ENCODE data around the gene CACNA1H.

The CACNA1H gene

DNA sequence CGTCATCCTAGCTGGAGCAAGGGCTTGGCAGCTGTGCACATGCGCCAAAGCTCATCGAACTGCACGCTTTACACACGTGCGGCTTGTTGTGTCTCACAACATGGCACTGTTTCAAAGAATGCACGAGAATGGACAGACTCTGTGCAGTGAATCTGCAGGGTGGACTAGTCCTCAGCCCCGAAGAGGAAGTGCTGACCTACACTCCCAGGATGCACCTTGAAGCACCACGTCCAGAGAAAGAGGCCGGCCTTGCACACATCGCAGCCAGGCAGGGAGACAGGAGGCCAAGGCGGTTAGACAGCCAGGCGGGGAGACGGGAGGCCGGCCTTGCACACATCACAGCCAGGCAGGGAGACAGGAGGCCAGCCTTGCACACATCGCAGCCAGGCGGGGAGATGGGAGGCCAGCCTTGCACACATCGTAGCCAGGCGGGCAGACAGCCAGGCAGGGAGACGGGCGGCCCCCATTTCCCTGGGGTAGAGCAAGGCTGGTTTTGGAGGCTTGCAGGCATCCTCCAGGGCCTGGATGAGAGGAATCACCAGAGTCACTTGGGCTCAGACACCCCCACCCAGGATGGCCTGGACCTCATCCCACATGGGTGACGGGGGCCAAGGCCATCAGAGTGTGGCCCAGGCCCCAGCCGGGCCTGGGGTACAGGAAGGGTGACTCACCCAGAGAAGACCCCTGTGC, 9.0 kb upstream of the CACNA1H start:
- no peak for DNase-seq

DNA sequence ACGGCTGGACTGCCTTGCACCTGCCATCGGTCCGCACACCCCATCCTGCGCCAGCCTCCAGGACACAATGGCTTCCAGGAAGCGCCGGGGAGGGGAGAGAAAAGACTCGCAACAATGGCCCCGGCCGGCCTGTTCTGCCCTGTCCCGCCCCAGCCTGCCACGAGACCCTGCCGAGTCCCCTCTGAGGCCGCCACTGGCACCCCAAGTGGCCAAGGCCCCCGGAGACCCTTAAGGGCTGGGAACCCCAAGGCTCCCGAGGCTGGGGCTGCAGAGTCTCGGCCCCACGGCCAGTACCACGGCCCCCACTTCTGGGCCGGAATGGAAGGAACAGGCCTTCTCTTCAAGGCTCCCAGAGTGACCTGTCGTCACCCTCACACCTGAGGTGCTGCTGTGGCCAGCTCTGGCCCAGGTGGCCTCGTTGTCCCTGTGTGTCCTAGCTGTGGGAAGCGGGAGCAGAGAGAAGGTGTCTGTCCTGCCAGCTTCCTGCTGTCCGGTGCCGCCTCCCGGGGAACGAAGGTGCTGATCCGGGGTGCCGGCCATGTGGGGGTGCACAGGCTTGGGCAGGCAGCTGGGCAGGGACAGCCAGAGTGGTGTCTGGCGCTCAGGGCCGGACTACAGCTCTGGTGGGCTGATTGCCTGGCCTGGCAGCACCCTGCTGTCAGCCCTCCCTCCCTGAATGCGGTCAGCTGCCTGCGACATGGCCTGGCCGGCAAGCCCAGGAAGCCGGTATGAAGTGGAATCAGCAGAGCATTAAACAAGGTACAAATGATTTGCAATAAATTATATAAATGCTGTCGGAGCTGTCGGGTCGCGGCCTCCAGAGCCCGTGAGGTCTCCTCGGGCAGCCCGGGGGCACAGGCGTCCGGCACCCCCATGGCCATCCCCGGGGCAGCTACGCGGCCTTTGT, 8.2 kb upstream of the CACNA1H start:
- no peak for DNase-seq

DNA sequence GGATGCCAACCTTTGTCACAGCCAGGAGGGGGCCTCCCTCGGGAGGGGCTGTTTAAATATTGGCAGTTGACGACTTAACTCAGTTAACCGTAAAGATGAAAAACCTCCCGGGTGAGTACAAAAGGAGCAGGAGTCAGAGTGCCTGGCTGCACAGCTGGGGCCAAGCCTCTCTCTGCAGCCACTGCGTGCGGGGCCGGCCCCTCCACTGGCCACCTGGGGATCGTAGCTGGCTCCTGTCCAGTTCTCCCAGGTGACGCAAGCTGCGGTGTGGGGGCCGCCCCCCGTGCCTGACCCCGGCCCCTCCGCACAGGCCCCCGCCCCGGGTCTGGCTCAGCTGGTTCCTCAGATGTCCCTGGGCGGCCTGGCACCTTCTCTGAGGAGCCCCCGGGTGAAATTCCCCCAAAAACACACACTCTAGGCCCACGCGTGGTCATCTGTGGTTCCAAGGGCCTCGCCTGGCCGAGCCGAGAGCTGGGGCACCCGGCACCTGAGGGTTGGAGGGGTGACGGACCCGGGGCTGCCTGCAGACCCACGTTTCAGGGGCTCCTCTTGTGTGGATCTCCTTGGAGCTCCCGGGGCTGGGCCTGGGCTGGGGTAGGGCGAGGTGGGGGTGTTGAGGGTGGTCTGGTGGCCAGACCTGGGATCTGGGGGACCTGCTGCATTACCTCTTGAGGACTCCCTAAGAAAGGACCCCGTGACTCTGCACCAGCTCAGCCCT, 7.4 kb upstream of the CACNA1H start:
- no peak for DNase-seq

DNA sequence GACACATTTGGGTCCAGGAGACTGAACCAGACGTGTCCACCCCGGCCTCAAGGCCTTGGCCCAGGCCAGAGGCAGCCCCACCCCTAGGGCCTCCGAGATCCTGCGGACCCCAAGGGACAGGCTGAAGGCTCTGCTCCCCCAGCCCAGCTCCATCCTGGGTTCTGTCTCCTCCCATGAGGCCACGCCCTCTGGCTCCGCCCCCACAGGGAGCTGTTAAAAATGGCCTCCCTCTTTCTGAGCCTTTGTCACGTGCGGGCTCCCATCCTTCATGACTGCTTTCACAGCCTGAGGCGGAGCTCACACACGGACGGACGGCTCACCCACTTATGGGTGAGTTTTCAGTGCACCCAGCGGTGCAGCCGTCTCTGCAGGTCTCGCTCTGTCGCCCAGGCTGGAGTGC, 6.5 kb upstream of the CACNA1H start:
- no peak for DNase-seq

DNA sequence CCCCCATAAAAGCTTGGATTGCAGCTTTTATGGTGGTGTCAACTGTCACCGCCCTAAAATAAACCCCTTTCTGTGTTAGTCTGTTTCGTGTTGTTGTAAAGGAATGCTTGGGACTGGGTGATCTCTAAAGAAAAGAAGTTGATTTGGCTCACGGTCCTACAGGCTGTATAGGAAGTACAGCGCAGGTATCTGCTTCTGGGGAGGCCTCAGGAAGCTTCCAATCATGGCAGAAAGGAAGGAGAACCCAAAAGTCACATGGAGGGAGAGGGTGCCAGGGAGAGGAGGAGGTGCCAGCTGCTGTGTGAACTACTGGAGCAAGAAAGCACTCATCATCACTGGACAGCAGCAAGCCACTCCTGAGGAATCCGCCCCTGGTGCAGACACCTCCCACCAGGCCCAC, 5.9 kb upstream of the CACNA1H start:
- no peak for DNase-seq

DNA sequence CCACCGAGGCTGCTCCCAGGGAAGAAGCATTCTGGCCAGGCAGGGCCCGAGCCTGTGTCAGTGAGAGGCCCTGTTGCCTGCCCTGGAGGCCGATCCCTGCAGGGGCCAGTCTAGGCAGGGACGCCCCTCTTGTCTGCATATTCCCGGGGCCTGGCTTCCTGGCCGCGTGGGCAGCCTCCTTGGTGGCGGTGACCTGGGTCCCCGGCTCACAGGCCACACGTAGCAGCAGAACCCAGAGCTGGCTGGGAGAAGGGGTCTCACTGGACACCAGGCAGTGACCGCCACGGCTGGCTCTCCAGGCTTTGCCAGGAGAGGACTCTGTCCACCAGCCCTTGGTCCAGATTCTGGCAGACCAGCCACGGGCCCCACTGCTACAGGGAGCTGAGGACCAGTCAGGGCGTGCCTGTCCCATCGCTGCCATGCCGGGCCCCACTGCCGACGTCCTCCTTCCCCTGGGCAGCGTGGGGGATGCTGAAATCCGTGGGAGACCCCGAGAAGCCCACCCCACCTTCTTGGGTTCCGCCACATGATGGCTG, 3.7 kb upstream of the CACNA1H start:
- DNase-seq: no peak

DNA sequence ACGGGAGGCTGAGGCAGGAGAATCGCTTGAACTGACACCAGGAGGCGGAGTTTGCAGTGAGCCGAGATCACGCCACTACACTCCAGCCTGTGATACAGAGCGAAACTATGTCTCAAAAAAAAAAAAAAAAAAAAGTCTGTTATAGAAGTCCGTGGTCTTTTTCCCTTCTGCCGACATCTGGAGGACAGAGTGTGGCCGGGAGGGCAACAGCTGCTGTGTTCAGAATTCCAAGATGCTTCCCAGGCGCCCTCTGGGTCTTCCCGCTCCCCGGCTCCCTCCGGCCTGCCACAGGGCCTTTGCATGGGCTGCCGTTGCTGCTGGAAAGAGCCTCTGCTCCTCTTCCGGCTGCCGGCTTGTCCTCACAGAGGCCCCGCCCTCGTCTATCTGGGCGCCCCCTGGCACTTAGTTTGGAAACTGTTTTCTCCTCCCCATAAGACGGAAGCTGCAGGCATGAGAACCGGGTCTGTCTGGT, 2.4 kb upstream of the CACNA1H start:
- no peak for DNase-seq

DNA sequence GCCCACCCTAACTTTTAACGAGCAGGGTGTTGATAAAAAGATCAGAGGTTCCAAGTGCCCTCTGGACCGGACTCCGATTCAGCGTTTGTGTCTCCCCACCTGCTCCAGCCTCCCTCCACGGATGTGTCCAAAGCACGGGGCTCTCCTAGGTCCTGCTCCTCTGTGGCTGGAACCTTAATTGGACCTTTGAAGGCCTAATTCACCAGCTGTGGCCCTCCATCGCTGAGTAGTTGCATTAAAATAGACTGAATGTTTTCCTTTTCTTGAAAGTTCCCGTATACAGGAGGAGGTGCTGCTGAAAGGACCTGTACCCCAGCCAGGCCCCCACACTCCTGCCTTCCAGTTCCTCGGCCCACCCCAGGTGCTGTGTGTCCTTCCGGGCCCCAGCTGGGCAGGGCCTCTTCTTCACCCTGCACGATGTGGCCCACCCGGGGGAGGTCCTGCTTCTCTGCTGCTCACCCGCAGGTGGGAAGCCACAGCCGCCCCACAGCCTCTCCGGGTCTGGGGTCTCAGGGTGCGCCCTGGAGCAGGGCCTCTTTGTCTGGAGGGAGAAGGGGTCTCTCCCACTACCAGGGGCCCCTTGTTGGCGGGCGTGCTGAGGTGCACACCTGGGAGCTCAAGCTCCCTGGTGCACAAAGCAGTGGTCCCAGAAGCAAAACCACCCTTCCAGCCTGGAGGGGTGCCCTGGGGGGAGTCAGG, 1.3 kb upstream of the CACNA1H start:
- no peak for DNase-seq

DNA sequence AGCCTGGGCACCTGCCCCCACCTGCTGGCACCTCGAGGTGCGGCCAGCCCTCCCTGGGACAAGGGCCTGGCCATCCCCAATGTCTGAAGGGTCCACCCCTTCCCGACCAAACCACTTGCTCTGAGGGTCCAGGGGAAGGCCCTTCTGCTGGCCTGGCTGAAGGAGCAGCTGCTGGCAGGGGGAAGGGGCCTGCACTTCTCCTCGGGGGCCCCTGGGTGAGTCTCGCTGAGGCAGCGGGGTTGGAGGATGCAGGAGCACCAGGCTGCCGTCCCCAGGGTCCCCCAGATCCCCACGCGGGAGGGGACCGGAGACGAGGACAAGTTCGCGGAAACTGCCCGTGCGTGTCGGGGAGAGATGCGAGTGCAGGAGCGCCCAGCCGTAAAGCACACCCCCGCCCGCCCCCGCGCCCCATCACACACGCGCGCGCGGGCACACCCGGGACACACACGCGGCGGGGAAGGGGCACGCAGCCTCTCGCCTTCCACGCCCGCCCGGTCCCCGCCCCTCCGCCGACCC, 725 bp upstream of the CACNA1H start:
- DNase-seq: peak; percentile 72

DNA sequence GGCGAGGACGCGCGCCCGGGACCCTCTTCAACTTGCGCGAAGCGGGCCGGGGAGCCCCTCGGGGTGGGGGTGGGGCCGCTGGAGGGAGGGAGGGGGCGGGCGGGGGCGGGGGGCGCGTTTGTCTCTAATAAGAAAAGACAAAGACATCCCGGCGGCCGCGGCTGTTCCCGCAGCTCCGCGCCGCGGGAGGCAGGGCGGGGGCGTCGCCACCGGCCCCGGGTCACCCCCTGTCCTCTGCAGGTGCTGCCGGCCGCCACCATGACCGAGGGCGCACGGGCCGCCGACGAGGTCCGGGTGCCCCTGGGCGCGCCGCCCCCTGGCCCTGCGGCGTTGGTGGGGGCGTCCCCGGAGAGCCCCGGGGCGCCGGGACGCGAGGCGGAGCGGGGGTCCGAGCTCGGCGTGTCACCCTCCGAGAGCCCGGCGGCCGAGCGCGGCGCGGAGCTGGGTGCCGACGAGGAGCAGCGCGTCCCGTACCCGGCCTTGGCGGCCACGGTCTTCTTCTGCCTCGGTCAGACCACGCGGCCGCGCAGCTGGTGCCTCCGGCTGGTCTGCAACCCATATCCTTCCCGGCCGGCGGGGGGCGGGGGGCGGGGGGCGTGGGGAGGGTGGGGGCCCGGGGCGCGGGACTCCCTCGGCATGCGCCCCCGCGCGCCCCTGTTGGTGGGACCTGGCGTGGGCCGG, 714 bp downstream of the CACNA1H start:
- no peak for DNase-seq

DNA sequence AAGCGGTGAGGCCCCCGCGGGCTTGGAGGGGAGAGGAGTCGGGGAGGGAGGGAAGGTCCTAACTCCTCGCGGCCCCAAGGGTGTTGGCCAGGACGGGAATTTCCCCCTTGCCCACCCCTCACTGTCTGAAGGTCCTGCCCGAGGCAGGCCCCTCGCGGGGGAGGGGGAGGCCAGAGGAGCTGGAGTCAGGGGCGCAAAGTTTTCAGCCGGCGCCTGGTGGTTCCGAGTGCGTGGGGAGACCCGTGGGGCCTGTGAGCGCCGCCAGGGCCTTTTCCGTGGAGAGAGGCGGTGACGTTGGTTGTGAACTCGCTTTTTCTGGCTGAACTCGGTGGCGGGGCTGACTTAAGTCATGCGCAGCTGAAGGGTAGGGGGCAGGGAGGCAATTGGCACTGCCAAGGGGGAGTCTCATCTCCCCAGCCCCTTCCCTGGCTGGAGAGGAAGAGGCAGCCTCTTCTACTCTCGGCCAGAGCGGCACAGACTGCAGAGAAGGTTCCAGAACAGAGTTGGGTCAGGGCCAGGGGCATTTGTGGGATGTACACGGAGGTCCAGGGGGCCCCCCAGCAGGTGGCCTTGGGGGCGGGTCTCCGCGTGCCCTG, 1.5 kb downstream of the CACNA1H start:
- DNase-seq: no peak

DNA sequence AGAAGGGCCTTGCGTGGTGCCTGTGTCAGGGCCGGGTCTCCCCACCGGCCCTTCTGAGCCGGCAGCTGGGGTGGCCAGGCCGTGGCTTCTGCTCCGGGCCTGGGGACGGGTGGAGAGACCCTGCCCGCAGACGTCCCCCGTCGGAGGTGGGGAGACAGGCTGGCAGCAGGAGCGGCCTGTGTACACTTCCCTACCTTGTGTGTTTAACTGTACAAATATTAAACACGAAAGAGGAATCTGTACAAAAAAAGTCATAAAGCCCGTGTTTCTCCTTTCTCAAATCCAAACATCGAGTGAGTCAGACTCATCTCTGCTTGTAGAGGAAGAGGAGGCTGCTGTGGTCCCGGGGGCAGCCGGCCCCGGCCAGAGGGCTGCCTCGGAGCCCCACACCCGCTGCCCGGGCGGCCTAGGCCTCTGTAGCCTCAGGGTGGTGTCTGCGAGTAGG, 2.0 kb downstream of the CACNA1H start:
- DNase-seq: no peak

DNA sequence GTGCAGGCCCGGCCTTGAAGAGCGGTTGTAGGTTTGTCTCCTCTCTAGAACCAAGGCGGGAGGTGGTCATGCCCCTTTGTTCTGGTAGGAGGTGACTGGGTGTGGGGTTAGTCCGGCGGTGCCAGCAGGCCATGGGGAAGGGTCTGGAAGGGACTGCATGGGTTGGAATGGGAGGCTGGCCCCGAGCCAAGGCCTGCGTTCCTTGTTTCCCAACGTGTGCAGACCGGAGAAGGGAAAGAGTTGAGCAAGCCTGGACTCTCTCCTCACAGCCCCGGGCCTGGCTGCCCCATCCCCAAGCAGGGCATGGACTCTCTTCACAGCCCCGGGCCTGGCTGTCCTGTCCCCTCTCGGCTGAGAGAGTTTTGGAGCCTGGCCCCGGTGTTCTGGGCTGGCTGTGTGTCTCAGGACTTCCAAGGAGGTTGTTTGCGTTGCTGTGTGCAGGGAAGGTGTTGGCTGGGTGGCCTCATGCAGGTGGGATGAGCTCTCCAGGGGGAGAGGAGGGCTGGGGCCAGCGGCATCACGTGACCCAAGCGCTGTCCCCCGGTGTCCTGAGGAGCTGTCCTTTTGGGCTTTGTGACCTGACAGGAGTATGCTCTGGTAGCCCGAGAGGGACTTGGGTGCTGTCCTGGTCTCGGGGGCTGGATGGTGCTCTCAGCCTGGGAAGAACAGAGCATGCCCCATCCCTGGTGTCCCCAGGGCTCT, 2.6 kb downstream of the CACNA1H start:
- no peak for DNase-seq

DNA sequence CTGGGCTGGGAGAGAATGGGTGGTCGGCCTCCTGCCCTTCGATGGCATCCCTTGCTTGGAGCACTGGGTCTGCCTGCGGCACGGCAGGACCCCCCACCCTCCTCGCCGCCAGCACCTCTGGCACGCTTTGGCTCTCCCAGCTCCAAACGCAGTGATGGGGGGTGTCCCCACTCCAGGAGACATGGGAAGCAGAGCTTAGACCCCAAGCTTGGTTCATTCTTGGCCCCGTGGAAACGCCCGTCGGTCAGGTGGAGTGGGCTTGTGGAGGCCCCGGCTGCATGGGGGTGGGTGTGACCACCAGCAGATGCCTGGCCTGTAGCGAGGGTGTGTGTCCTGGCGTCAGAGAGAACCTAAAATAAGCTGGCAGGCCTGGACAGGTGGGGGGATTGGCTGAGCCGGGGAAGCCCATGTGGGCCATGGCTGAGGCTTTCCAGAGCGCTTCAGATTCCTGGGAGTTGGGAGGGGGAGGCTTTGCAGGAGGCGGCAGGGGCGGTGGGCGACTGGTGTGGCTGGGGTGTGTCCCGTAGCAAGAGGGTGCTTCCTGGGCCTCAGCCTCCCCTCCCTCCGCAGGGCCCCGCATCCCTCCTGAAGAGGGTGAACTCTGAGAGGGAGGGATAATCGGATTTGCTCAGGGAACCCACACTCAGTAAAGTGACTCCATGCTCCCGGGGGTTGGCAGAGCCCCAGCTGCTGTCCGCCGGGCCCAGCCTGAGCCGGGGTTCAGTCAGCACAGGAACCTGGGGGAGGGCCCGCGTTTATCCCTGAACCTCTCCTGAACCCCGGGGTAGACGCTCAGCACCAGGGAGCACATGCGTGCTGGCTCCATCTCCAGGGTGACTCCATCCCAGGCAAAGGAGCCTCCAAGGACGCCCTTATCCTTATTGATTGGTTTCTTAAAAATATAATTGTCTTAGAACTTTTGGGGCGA, 3.4 kb downstream of the CACNA1H start:
- DNase-seq: no peak

DNA sequence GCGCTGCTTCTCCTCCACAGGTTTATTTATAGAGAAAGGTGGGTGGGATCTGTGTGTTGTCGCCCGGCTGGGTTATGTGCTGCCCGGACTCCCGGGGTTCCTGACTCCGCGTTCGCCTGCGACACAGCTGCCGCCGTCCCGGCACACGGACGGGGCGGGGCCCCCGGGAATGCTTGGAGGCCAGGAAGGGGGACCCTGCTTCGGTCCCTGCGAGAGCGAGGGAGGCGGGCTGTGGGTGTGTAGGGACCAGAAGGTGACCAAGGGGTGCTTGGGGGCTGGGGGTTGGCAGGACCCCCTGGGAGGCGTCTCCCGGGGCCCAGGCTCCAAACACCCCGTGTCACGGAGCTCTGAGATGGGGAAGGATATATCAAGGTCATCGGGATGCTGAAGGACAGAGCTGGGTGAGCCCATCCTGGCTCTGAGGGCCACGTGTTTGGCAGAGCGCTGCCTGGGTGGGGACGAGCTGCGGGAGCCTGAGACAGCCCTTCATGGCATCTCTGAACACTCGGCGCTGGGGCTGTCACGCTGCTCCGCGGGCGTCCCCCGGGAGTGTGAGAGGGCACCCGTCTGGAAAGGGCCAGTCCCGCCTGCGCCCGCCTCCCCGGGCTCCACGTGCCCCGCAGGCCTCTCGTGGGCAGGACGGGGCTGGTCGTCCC, 4.2 kb downstream of the CACNA1H start:
- no peak for DNase-seq

DNA sequence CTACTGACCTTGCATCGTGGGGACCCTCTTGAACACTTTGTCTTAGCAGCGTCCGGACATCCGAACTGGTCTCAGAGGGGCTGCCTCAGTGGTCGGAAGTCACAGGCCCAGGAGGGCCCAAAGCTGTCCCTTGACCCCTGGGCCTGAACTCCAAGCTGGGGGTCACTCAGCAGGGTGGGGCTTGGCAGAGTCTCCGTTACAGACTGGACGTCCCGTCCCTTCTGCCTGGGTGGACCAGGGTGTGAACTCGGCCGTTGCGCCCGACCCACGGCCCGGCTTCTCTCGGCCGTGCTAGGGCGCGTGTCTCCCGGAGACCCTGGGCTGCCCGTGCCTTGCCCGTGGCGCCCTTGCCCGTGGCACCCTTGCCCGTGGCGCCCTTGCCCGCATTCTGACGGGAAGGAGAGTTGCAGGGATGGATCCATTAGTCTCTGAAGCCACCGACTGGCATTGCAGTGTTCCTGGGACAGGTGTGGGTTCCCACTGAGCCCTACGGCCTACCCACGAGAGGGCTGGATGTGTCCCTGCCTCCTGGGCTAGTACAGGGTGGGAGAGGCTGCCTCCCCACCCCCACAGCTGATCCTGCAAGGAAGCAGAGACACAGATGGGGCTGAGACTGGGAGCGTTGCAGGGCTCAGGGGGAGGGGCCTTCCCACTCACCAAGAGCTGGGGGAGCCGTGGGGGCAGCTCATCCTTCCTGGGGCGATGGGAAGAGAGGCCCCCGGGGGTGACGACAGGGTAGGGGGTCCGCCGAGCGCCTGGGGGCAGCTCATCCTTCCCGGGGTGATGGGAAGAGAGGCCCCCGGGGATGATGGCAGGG, 4.9 kb downstream of the CACNA1H start:
- DNase-seq: no peak

DNA sequence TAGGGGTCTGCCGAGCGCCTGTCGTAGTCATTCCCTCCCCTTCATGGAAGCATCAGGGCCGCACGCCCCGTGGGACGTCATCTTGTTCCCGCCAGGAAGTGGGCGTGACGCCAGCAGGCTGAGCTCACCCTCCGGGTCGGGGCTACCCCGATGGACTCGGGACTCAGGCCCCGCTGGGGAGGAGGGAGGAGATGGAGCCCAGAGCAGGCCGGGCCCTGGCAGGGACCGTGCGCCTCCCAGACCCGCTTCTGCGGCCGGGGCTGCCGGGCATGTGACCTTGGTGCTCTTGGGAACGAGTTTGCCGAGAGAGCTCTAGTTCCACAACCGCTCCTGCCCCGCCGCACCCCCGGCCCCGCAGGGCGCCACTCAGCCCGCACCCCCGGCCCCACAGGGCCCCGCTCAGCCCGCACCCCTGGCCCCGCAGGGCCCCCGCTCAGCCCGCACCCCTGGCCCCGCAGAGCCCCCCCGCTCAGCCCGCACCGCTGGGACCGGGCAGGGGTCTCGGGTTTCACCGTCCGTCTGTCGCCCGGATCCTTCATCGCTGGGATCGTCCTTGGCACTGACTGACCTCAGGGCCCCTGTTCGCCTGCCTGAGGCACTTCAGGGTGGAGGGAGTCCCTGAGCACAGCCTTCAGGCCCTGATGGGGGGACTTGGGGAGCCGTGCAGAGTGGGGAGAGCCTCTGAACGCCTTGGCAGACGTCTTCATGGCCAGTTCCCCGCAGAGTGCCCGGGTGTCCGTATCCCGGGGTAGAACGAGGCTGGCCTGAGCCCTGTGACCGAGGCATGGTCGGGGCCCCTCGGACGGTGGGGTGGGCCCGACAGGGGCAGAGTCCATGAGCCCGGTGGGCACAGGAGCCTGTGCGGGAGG, 5.8 kb downstream of the CACNA1H start:
- no peak for DNase-seq
